ENCODE measurements around the gene SLC1A5.
"Not testable (repeated sequence)": the region's sequence is repeated elsewhere in the genome, so short reads cannot be mapped to it uniquely, and the experiment has no call there.

Gene SLC1A5

GRCh38 chr19:46762245-46762890, 26.0 kb downstream of the SLC1A5 start:
- no peak for TF ChIP-seq CTCF (IDR thresholded peaks at IDR 0.05; ENCODE audit: low read depth, low read length)
- no peak overlapping the region for H3K4me3 ChIP-seq (ENCODE audit: low read depth, low read length)

GRCh38 chr19:46761418-46761831, 27.0 kb downstream of the SLC1A5 start:
- no peak overlapping the region for H3K4me3 ChIP-seq (ENCODE audit: low read depth, low read length)
- TF ChIP-seq CTCF (IDR thresholded peaks at IDR 0.05; ENCODE audit: low read depth, low read length): no peak

GRCh38 chr19:46760897-46761296, 27.5 kb downstream of the SLC1A5 start:
- H3K4me3 ChIP-seq (ENCODE audit: low read depth, low read length): not testable (repeated sequence)

GRCh38 chr19:46760363-46760762, 28.0 kb downstream of the SLC1A5 start:
- TF ChIP-seq CTCF (IDR thresholded peaks at IDR 0.05; ENCODE audit: low read depth, low read length): no peak
- H3K4me3 ChIP-seq (ENCODE audit: low read depth, low read length): no peak overlapping the region

GRCh38 chr19:46759817-46760333, 28.5 kb downstream of the SLC1A5 start:
- no peak for TF ChIP-seq CTCF (IDR thresholded peaks at IDR 0.05; ENCODE audit: low read depth, low read length)
- H3K4me3 ChIP-seq (ENCODE audit: low read depth, low read length): no peak overlapping the region

- H3K4me3 ChIP-seq (ENCODE audit: low read depth, low read length): no peak overlapping the region
- no peak for TF ChIP-seq CTCF (IDR thresholded peaks at IDR 0.05; ENCODE audit: low read depth, low read length)
Measured at GRCh38 chr19:46759206-46759605, 29.2 kb downstream of the SLC1A5 start.

- TF ChIP-seq CTCF (IDR thresholded peaks at IDR 0.05; ENCODE audit: low read depth, low read length): no peak
- H3K4me3 ChIP-seq (ENCODE audit: low read depth, low read length): no peak overlapping the region
Measured at GRCh38 chr19:46756544-46756888, 31.9 kb downstream of the SLC1A5 start.
